Stimulated activated CD4-positive, alpha-beta T cell treated with anti-CD3 and anti-CD28 coated beads, Interleukin-15, amount 100 ng/mL, for 1 hour (primary cell): ENCODE data around the gene METTL24.
"Not testable (repeated sequence)": the region's sequence is repeated elsewhere in the genome, so short reads cannot be mapped to it uniquely, and the experiment has no call there.

Experiments
- DNase-seq, 2 donors: peaks; one replicate each; pipeline ENCODE4 v3.0.0-alpha.2; 2020; ENCODE audit warnings: low read depth in 1 of 2, low spot score in 1 of 2

METTL24 gene

DNA sequence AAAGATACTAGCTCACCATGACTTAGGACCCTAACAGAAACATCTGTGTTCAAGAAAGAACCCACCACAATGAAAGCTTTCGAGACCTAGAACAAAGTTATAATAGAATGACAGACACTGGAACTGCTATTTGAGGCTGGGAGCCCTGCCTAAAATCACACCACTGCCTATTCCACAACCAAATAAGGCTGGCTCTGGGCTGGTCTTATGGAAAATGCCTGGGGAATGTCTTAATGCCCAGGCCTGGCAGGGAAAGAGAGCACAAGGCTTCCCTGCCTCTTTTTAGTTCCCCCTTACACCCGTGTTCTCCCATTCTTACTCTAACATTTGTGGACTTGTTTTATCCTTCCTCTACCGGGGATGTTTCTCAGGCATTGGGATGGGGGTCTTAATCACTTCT is 5.6 kb upstream of the METTL24 start:
- DNase-seq: no peak

DNA sequence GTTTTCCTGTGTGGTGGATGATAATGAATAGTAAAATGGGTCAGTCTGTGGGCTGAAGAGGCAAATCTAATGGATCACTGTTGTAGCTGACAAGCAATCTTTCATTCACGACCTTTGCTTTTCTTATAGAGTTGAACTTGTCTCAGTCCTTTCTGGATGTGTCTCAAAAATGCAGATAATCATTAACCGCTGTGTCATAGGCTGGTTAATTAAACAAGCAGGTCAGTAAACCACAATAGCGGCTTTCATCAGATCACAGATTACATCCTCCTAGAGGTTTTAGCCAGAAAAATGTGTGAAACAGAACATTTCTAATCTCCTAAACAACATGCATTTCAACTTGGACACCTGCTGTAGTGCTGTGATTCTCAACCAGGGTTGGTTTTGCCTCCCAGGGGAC is 2.5 kb upstream of the METTL24 start:
- DNase-seq: no peak

DNA sequence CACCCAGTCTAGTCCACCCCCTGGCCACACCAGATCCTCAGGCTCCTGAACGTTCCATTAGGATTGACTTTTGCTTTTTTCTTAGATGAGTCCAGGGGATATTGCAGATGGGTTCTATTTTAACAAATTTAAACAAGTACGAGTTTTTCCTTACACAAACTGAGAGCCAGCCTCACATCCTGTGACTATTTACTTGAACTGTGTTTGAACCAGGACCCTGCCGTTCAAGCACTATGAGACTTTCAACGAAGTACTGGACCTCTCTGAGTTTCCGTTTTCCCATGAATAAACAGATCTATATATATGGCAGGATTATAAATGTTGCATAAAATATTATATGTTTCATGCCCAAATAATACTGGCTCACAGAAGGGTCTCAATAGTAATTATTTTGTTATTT is 1.4 kb upstream of the METTL24 start:
- no peak for DNase-seq

DNA sequence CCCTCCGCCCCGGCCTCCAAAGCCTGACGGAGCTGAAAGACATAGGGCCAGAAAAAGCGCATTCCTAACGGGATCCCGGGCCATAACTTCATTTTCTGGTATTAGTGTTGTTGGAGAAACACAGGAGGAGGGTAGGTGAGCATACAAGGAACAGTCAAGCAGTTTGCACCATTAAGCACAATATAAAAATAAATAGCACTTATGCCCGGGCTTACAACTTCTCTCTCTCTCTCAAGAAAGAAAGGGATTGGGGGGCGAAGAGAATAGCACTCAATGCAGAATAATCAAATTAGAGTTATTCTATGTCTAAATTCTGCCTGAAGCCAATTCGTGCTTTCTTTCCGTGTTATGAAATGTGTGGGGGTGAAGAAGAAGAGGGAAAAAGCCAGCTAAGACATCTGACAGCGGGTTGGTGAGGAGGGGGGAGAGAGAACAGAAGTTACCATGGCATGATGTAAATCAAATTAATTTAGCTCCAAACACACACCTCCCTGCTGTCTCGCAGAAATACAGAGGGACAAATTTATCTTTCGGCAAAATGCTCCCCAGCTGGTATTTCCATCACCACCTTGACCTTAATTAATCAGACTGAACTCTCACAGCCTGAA is 508 bp upstream of the METTL24 start:
- no peak for DNase-seq

DNA sequence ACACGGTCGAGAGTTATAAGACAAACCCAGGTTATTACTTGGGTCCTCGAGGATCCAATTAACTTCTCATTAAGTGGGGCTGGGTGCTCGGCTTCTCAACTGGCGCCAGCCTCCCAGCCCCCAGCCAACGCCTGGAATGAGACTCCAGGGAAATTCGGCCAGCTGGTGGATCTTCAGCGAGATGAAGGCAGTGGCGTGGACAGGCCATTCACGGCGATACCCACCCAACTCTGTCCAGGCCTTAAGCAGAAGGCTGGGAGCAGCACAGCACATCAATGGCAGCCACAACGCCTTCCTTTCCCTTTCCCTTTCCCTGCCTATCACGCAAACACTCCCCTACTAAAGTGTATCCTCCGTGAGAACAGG is 868 bp downstream of the METTL24 start:
- DNase-seq: no peak

DNA sequence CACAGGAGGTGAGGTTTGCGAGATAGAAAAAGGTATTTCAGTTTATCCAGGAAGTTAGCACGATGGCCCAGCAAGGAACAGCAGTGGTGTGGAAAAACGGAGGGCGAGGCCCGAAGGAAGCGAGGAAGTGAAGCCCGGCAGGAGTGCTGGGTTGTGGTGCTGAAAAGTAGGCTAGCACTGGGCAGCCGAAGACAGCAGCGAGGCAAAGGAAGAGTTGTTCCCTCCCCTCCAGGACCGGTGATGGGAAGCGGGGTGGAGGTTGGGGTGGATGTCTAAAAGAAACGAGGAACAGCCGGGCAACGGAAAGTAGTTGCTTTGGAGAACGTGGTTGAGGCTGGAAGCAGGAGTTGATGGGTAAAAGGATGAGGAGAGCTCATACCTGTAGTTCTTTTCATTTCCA is 1.4 kb downstream of the METTL24 start:
- DNase-seq: no peak

DNA sequence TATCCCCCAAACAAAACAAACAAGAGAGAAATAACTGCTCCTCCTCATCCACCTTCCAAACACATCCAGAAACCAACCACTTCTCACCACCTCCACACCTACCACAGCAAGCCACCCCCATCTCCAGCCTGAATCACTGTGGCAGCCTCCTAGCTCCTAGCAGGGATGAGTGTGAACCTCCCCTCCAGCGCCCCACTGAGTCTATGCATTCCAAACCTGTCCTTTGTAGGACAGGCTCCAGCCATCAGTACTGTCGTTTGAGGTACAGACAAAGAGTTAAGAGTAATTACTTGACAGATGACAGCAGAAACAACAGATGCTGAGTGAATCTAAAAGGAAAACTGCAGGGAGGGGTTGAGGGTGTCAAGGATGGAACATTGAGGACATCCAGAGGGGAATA is 2.4 kb downstream of the METTL24 start:
- no peak for DNase-seq

DNA sequence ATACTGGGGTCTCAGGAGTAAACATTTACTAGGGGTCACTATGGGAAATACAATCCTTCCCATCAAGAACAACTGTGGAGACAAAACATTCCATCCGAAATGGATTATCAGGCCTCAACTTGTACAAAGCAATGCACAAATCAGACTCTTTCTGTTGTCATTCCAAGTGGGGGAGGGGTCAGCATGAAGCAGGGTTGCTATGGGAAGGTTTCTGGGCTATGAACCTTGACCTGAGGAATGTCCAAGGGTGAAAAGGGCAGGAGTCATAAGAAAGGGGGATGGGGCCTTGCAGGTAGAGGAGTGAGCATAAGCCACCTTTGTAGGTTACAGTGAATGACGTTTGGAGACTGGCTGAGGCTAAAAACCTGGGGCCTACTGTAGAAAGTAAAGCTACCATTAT is 3.1 kb downstream of the METTL24 start:
- no peak for DNase-seq

DNA sequence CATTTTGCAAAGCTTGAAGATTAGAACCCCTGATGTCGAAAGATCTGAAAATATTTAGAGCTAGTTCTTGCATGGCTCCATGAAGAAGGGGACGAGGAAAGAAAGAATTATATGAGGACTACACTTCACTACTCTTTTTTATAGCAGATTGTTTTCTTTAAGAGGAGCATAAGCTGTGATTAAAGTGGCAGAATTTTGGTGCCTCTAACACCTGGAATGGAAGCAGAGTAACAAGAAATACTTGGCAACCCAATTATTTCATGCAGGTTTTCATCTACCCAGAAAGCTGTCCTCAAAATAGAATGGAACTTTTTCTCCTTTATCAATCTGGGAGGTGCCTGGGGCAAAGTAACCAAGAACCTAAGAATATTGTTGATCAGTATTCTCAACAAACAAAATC is 4.0 kb downstream of the METTL24 start:
- no peak for DNase-seq

DNA sequence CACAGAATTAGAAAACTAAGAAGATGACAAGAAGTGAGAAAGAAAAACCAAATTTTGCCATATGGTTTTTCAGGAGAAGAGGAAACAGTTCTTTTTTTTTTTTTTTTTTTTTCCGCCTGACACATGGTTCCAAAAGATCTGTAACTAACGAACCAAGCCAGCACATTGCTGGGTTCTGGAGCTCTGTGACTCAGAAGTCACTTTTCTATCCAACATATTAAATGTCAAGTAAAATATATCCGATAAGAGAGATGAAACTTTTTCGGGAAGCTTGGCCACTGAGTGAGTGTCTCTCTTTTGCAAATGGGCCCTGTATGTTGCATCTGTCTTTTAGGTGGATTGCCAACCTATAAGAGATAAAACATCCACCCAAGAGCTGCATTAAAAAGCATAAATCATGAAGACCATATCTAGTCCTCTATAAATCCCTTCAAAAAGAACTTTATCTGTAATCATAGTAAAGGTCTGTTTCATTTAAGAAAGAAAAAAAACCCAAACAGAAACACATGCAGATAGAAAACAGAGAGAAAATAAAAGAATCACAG is 4.6 kb downstream of the METTL24 start:
- DNase-seq: no peak

DNA sequence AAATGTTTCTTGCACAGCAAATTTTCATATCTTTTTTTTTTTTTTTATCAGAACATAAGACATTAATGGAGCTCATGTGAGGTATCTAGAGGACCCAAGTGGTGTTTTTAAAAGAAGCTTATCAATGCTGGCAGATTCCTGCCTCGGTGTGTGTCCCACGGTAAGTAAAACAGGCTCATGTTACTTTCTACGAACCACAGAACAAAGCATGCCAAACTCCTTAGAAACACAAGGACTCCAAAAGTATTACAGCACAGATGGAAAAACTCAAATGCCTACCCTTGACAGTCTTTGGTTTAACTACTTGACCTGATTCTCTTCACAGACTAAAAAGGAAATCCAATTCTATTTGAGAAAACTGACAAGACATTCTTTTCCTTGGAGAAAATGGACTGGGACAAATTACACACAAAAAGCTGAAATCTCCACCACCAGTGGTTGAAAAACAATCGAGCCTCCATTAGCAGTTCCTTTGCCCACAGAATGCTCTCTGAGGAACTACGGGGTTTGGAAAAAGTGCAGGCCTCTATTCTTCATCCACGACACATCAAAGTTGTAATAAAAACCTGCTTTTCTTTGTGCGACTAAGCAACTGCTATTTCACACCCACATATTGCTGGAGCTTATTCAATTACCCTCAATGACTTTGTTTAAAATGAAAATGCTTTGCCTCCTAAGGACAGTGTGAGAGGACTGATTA is 5.4 kb downstream of the METTL24 start:
- no peak for DNase-seq

DNA sequence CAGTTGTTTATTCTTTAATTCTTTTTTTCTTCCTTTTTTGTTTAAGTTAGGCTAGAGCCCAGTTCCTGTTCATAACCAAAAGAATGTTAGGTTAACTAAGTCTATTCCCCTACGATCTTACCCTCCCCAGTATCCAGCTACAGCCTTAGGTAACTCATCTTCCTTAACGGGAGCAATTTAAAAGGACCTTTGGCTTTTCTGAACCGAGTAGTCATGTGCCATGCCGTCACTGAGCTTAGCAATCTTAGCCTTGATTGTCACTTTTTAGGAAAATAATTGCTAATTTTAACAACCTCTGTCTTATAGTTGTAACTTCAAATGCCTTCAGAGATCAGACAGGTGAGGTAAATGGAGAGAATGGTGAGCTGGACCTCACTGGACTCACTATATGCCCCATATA is 6.2 kb downstream of the METTL24 start:
- no peak for DNase-seq

DNA sequence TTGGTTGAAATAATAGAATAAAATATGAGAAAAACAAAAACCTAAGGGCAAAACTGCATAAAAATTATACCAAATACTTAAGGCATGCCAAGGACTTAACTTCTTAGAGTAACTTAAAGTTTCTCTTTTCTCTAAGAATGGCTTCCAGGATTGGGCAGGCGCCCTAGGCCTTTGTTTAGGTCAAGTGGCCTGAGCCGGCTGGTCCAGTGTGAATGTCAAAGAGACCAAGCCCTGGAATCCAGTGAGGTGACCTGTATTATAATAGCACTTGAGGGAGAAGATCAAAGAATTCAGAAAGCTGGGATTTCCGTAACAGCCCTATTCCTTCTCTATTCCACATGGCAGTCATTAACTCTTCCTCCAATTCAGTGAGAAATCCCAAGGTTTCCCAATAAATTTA is 6.6 kb downstream of the METTL24 start:
- no peak for DNase-seq

DNA sequence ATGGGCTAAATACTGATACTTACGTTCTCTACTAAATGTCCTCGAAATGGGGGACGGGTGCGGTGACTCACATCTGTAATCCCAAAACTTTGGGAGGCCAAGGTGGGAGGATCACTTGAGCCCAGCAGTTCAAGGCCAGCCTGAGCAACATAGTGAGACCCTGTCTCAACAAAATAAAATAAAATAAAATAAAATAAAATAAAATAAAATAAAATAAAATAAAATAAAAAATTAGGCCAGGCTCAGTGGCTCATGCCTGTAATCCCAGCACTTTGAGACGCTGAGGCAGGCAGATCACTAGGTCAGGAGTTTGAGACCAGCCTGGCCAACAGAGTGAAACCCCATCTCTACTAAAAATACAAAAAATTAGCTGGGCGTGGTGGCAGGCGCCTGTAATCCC is 7.6 kb downstream of the METTL24 start:
- DNase-seq: not testable (repeated sequence)

DNA sequence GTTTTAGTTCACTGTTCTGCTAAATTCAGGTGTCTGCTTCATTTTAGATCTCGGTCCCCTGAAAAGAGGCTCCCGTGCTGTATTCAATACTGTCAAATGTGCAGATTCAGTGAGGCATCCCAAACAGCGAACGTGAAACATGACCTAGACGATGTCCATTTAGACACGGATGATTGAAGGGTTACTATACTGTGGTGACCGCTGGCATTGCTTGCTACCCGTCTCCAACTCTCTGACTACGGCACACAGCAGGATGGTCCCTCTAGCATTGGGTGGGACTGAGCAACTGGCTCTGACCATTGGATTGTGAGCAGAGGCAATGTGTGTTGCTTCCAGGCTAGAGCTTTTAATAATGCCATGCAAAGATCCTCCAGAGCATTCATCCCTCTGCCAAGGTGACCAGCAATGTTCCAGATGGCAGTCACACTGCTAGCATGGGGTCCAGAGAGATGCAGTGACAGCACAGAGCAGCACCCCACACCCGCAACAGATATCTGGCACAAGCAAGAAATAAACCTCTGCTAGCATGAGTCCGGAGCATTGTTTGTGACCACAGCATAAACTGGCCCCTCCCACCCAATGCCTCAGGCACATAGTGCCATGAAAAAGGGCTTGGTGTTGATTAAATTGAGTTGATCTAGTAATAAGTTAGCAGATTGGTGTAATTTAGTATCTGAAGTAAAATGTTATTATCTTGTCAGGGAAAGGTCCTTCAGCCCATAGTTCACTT is 9.0 kb downstream of the METTL24 start:
- DNase-seq: no peak

DNA sequence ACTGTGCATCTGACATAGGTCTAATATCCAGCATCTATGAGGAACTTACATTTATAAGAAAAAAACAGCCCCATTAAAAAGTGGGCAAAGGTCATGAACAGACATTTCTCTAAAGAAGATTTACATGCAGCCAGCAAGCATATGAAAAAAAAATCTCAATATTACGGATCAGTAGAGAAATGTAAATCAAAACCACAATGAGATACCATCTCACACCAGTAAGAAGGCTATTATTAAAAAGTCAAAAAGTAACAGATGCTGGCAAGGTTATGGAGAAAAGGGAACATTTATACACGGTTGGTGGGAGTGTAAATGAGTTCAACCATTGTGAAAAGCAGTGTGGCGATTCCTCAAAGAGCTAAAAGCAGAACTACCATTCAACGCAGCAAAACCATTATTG is 13.1 kb downstream of the METTL24 start:
- DNase-seq: no peak

DNA sequence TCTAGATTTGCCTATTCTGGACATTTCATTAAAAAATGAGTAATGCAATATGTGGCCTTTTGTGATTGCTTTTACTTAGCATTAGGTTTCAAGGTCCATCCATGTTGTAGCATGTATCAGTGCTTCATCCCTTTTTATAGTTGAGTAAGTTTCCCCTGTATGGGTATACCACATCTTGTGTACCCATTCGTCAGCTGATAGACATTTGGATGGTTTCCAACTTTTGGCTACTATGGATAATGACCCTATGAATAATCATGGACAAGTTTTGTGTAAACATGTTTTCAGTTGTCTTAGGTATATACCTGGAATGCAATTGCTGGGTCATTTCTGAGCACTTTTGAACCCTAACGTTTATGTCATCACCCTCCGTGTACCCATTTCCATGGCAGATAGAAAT is 15.4 kb downstream of the METTL24 start:
- no peak for DNase-seq

DNA sequence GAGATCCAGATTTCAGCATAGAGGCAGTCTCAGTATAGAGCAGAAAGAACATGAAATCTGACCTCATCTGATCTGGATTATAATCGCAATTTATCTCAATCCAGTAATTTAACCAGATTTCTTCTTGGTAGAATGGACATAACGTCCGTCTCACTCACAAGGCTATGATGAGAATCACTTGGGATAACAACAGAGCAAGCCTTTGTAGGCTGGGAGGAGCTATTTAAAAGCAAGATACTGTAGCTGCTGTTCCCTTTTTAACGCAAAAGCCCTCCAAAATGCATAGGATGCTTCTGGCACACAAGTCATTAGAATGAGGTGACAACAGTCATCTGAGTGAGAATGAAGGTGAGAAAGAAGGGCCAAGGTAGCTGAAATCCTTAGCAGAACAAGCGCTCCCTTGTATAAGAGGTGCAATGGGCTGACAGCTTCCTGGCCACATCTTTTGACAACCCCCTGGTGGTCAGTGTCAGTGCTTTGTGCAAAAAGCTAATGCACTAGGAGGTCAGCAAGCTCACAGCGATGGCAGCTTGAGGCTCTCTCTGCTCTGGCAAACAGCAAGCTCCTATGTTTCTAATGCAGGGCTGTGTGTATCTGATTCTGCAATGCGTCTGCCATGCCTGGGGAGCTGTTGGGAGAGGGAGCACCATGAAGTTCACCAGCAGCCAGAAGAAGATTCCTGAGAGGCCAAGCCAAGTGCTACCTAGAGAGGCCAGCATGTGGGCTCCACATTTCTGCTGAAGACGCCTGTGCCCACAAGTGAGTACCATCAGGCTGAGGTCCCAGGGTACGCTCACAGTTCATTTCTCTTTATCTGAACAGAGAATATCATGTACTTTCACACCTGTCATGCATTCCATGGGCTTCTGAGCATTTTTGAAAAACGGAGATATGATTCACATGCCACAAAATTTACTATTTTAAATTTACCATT is 16.2 kb downstream of the METTL24 start:
- no peak for DNase-seq

DNA sequence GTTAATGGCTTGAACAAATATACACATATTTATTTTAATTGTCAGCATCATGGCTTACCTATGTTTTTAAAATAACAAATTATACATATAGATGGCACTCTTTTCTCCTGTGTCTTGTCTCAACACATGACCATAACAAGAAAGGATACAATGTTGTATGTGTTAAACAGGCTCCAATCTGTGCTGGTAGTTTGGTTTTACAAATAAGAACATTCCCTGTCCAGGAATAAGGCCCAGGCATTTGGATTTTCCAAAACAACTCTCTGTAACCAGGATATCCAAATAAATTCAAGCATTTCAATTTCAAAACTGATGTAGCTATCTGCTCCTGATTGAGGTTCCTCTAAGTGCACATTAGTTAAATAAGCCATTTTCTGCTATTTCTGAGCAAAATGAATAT is 17.1 kb downstream of the METTL24 start:
- DNase-seq: no peak

DNA sequence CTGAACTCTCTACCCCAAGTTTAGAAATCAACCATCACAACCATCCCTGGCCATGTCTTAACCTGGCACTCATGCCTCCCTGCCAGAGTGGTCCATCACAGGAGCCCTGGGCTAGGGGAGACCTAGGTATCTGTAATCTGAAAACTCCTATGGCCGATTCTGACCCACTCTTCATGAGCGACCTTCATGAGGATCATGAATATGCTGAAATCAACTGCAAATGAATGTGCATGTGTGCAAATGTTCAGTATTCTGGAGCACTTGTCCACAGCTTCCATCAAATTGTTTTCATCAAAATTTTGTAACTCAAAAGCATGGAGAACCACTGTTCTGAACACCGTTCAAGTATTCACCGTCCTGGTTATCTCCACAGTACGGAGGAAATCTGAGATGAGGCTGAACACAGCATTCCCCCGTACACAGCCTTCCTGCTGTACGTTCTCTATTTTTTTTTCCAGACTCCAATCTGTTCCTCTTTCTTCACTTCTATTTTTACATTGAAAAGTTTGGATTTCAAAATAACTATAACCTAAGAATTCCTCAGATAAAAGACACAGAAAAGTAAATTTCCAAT is 17.7 kb downstream of the METTL24 start:
- DNase-seq: no peak
